AG10803 (cell line): ENCODE data around the gene CNPY3.
"Not testable (repeated sequence)": the region's sequence is repeated elsewhere in the genome, so short reads cannot be mapped to it uniquely, and the experiment has no call there.

Source experiments
- DNase-seq: peaks from one replicate; pipeline ENCODE4 v3.0.0; 2010; ENCODE audit warnings: low read depth
- H3K4me3 ChIP-seq: 2 replicates; pipeline ENCODE4 v1.5.1; 2011; ENCODE audit warnings: mild to moderate bottlenecking, low read length, control low read depth
- TF ChIP-seq, protein P1 (sequence below): conservative IDR thresholded peaks from 2 replicates; pipeline ENCODE4 v1.5.1; 2011; ENCODE audit warnings: mild to moderate bottlenecking, low read length, control low read depth, inconsistent platforms

Gene CNPY3

DNA sequence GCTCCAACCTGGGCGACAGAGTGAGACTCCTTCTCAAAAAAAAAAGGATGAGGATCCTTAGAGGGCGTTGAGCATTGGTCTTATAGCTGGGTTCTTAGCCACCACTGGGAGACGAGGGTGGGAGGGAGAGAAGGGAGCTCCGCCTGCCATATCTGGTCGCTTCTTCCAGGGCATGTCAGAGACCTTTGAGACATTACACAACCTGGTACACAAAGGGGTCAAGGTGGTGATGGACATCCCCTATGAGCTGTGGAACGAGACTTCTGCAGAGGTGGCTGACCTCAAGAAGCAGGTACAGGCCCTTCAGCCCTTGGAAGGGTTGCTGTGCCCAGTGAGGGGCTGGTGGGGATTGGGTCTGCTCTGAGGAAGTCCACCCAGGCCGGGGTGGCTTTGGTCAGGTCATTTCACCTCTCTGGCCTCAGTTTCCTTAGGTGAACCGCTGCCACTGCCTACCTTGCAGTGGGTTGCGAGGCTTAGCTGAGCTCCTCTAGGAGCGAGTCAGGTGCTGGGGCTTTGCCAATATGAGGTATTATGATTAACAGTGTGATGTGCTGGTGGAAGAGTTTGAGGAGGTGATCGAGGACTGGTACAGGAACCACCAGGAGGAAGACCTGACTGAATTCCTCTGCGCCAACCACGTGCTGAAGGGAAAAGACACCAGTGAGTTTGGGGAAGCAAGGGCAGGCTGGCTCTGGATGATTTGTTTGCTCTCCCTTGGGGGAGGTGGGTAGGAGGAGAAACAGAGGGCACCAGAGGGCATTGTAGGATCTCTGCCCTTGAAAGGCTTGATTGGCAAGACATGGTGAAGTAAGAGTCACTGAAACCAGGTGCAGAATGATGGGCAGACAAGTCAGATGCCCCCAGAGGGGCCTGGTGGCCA, 8.5 kb downstream of the CNPY3 start:
- no peak overlapping the region for H3K4me3 ChIP-seq
- no peak for DNase-seq
- TF ChIP-seq, protein P1, sequence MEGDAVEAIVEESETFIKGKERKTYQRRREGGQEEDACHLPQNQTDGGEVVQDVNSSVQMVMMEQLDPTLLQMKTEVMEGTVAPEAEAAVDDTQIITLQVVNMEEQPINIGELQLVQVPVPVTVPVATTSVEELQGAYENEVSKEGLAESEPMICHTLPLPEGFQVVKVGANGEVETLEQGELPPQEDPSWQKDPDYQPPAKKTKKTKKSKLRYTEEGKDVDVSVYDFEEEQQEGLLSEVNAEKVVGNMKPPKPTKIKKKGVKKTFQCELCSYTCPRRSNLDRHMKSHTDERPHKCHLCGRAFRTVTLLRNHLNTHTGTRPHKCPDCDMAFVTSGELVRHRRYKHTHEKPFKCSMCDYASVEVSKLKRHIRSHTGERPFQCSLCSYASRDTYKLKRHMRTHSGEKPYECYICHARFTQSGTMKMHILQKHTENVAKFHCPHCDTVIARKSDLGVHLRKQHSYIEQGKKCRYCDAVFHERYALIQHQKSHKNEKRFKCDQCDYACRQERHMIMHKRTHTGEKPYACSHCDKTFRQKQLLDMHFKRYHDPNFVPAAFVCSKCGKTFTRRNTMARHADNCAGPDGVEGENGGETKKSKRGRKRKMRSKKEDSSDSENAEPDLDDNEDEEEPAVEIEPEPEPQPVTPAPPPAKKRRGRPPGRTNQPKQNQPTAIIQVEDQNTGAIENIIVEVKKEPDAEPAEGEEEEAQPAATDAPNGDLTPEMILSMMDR: no peak

DNA sequence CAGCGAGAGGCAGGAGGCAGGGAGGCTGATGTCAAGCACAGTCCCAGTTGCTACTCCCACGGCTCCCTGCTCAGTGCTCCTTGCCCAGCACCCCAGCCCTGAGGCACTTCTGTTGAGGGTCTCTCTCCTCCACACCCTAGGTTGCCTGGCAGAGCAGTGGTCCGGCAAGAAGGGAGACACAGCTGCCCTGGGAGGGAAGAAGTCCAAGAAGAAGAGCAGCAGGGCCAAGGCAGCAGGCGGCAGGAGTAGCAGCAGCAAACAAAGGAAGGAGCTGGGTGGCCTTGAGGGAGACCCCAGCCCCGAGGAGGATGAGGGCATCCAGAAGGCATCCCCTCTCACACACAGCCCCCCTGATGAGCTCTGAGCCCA, 9.1 kb downstream of the CNPY3 start:
- DNase-seq: no peak
- TF ChIP-seq, protein P1: no peak
- H3K4me3 ChIP-seq: no peak overlapping the region

DNA sequence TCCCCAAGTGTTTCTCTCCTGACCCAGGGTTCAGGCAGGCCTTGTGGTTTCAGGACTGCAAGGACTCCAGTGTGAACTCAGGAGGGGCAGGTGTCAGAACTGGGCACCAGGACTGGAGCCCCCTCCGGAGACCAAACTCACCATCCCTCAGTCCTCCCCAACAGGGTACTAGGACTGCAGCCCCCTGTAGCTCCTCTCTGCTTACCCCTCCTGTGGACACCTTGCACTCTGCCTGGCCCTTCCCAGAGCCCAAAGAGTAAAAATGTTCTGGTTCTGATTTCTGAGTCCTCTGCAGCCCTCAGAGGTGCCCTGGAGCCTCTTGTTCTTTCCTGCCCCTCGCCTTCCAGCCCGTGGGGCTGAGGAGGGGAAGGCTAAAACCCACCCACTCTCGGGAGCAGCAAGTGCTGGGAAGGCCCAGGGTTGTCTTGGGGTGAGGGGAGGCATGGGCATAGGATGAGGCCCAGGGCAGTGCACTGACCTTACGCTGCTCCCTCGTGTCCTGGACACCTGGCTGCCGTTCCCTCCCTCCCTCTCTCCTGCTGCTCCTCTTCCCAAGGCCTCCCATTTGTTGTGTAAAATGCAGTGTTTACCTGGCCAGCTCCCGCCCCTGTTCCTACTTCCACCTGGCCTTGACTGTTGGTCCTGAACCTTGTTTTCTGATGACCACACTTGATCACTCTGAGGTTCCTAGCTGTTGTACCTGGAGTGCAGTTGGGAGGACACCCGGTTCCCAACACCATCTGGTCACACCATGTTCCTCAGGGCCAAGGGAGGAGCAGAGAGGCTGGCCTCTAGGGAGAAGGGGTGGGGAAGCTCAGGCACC, 9.9 kb downstream of the CNPY3 start:
- TF ChIP-seq, protein P1: no peak
- no peak for DNase-seq
- H3K4me3 ChIP-seq: no peak overlapping the region

DNA sequence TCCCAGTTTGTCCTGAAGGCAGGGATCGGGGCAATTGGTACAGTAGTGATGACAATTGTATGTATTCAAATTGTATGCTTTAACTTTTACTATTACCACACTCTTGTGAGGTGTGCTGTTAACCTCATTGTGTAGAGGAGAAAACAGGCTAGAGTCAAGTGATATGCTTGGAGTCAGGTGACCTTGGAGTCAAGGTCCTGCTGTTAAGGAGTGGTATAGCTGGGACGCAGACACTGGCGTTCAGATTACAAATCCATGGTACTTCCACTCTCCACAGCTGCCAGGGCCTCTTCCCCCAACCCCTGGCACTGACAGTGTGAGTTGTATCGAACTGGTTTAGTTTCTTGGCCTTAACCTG, 10.5 kb downstream of the CNPY3 start:
- DNase-seq: no peak
- TF ChIP-seq, protein P1: no peak
- H3K4me3 ChIP-seq: no peak overlapping the region

DNA sequence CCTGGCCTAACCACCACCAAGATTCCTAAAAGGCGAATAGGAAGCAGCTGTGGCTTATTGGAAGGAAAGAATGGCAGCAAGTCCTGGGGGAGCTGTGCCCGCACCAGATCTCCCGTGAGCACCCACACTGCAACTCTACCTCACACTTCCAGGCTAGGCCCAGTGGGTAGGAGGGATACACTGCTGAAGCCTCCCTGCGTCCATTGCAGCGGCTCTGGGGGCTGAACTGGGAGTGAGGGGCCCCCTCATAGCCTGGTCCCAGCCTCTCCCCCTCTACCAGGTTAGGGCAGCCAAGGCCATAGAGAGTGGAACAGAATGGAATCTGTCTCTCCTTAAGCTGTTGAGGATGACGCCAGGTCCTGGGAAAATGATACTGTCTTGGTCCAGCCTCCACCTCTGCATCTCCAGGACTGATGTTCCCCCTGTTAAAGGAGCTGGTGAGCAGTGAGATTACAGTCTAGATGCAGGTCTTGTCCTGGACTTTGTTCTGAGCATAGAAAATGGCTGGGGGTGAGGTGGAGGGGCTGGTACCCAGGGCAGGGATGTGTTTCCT, 11.3 kb downstream of the CNPY3 start:
- TF ChIP-seq, protein P1: no peak
- no peak overlapping the region for H3K4me3 ChIP-seq
- no peak for DNase-seq

DNA sequence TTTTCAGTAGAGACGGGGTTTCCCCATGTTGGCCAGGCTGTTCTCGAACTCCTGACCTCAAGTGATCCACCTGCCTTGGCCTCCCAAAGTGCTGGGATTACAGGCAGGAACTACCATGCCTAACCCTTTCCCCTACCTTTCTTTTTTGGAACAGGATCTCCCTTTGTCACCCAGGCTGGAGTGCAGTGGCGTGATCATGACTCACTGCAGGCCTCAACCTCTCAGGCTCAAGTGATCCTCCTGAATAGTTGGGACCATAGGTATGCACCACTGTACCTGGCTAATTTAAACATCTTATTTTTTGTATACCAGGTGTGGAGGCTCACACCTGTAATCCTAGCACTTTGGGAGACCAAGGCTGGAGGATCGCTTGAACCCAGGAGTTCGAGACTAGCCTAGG, 12.1 kb downstream of the CNPY3 start:
- DNase-seq, H3K4me3 ChIP-seq: not testable (repeated sequence)

DNA sequence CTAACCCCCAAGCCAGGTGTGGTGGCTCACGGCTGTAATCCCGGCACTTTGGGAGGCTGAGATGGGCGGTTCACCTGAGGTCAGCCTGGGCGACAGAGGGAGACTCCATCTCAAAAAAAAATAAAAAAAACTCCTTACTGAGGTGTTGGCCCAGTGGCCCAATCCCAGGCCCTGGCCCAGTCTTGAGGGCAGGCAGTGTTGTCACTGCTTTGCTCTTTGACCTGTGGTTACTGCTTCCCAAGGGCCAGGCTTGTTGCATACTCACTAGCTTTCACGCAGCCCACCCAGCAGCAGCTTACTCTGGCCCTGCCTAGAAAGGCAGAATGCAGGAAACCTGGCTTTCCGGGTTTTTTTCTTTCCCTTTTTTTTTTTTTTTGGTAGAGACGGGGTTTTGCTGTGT, 13.2 kb downstream of the CNPY3 start:
- TF ChIP-seq, protein P1: no peak
- H3K4me3 ChIP-seq: no peak overlapping the region
- no peak for DNase-seq
